ENCODE results near the gene HS1BP3. TPM values are rescaled to one million over a fixed set of nuclear protein-coding genes. Genes with fewer than 3 reads are reported as not detected.

The HS1BP3 gene
- total RNA-seq, 2 experiments from 2014 or later = 10.1 to 10.4 TPM

- ChIA-PET POLR2A (no interaction called here), CTCF (no interaction called here)
- intact Hi-C loops (cut with micrococcal nuclease) = no loop called here
- no peak overlapping the region for H3K4me3 Mint-ChIP-seq
- H3K4me1 Mint-ChIP-seq (ENCODE audit: low read depth) = no peaks in the 10 kb centered on the region
- no peaks in the 10 kb centered on the region for H3K27me3 Mint-ChIP-seq
- H3K36me3 Mint-ChIP-seq = peaks cover 8% of the 10 kb centered on the region
- DNase-seq = no peak
- H3K27ac Mint-ChIP-seq = no peak overlapping the region
- H3K9me3 Mint-ChIP-seq = no peaks in the 10 kb centered on the region
Measured at GRCh38 chr2:20623241-20623640, 27.7 kb downstream of the HS1BP3 start.

- CTCF ChIA-PET = no interaction called here
- Mint-ChIP-seq H3K36me3 (peaks cover 8% of the 10 kb centered on the region), H3K4me1 (ENCODE audit: low read depth) (no peaks in the 10 kb centered on the region), H3K27me3 (no peaks in the 10 kb centered on the region), H3K4me3 (no peak overlapping the region), H3K9me3 (no peaks in the 10 kb centered on the region), H3K27ac (no peak overlapping the region)
- POLR2A ChIA-PET = no interaction called here
- intact Hi-C loops (cut with micrococcal nuclease) = no loop called here
- DNase-seq = no peak
Measured at GRCh38 chr2:20622731-20623130, 28.2 kb downstream of the HS1BP3 start.

DNA sequence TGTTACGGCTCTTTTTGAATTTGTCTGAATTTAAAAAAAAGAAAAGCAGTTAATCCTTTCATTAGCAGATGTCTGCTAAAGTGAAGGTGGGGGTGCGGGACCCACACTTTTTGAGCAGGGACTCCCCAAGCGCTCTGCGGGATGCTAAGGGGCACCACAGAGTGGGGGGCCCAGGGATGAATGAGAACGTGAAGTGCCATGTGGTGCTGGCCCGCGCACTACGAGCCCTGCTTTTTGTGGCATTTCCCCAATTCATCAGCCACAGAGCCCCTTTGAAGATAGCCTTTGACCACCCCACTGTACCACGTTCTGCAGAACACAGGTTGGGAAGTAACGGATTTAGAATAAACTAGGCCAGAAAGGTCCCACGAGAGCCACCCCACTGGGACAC is 28.6 kb downstream of the HS1BP3 start:
- DNase-seq = no peak
- H3K27ac Mint-ChIP-seq = no peak overlapping the region
- intact Hi-C loops (cut with micrococcal nuclease) = no loop called here
- H3K27me3 Mint-ChIP-seq = no peaks in the 10 kb centered on the region
- H3K9me3 Mint-ChIP-seq = no peaks in the 10 kb centered on the region
- H3K36me3 Mint-ChIP-seq = peaks cover 8% of the 10 kb centered on the region
- ChIA-PET CTCF (interaction anchor here (1.2 kb wide), 1 partner anchor 211 kb away, joined by 3 read pairs; no protein-coding TSS in a partner anchor), POLR2A (no interaction called here)
- no peak overlapping the region for H3K4me3 Mint-ChIP-seq
- H3K4me1 Mint-ChIP-seq (ENCODE audit: low read depth) = no peaks in the 10 kb centered on the region

DNA sequence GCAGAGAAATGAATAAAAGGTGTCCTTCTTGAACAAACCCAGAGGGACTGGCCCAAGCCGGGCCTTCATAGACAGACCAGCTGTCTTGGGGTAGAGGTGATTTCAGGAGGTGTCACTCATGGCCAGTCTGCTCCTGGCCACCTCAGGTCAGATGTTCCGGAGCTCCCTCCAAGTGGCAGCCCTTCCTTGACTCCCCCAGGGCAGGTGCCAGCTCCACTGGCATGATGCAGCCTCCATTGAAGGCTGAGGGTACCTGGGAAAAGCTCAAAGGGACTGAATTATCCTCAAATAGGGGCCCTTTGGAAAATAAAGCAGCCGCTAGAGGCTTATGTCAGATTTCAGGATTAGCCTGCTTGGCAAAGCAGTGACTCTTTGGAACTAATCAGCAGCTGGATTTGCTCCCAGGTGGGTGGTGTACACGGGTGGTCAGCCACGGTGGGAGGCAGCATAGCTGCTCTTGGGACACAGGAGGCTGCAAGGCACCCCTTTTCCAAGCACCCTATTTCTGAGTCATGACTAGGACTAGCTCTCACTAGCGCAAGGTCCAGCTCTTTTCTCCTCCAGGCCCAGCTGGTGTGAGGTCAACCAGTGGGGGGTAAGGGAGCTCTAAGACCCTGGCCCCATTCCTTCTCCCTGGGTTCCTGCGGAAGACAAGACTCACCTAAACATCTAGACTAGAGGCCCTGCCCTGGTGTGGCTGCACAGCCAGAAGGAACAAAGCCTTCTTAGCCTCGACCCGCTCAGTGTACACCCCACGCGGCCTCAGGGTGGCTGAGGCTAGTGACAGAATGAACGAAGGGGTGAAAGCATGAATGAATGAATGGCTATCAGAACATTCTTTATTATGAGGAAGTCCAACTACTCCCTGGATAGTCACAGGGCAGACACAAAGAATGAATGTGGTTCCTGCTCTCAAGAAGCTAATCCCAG is 29.3 kb downstream of the HS1BP3 start:
- H3K27me3 Mint-ChIP-seq = no peaks in the 10 kb centered on the region
- H3K36me3 Mint-ChIP-seq = peaks cover 8% of the 10 kb centered on the region
- intact Hi-C loops (cut with micrococcal nuclease) = no loop called here
- POLR2A ChIA-PET = no interaction called here
- no peak overlapping the region for H3K27ac Mint-ChIP-seq
- CTCF ChIA-PET = interaction anchor here (1.2 kb wide), 1 partner anchor 210 kb away, joined by 3 read pairs; no protein-coding TSS in a partner anchor
- no peak overlapping the region for H3K4me3 Mint-ChIP-seq
- DNase-seq = no peak
- H3K4me1 Mint-ChIP-seq (ENCODE audit: low read depth) = no peaks in the 10 kb centered on the region
- no peaks in the 10 kb centered on the region for H3K9me3 Mint-ChIP-seq

DNA sequence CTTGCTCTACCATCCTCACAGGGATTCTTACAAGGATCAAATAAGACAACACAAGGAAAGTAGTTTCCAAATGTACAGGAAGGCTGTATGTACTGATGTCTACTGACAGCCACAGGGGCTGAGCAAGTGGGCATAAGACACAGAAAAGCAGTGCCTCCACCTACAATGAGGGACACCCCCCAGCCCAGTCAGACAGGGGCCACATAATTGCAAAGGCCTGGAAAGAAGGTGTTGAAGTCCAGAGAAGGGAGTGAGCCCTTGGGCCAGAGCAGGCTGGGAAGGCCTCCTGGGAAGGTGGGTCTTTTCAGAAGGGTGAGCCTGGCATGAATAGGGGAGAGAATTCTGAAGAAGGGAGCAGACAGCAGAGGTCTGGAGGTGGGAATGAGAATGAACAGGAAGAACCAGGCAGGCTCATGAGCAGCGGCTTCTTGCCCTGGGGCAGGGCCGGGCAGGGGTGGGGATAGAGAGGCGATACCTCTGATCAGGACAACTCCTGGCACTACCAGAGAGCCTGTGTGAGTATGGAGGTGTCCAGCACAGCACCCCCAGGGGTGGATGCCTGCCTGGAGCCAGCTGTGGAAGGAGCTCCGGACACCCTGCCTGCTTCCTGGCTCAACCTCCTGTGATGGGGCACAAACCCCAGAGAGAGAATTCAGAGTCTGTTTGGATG is 30.1 kb downstream of the HS1BP3 start:
- Mint-ChIP-seq H3K9me3 (no peaks in the 10 kb centered on the region), H3K36me3 (peaks cover 8% of the 10 kb centered on the region), H3K27me3 (no peaks in the 10 kb centered on the region), H3K4me1 (ENCODE audit: low read depth) (no peaks in the 10 kb centered on the region), H3K27ac (no peak overlapping the region), H3K4me3 (no peak overlapping the region)
- no peak for DNase-seq
- ChIA-PET POLR2A (no interaction called here), CTCF (interaction anchor here (1.2 kb wide), 1 partner anchor 209 kb away, joined by 3 read pairs; no protein-coding TSS in a partner anchor)
- intact Hi-C loops (cut with micrococcal nuclease) = no loop called here

DNA sequence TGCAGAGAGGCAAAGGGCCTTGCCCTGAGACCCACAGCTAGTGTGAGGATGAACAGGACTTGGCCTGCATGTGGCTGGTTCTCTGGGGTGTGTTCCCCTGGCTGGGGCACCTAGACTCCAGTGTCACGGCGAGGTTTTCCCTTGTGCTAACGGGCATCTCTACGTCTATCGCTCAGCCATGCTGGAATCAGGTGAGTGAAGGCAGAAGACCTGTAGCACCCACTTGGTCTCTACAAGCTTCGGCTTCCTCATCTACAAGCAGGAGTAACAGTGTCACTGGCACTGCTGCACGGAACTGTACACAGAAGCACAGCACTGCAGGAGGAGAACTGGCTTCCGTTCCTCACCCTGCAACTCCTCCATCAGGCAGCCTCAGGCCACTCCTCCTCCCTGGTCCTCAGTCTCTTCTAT is 30.6 kb downstream of the HS1BP3 start:
- no peak for DNase-seq
- ChIA-PET CTCF (no interaction called here), POLR2A (no interaction called here)
- H3K4me3 Mint-ChIP-seq = no peak overlapping the region
- no peaks in the 10 kb centered on the region for H3K4me1 Mint-ChIP-seq (ENCODE audit: low read depth)
- no peak overlapping the region for H3K27ac Mint-ChIP-seq
- intact Hi-C loops (cut with micrococcal nuclease) = no loop called here
- peaks cover 8% of the 10 kb centered on the region for H3K36me3 Mint-ChIP-seq
- no peaks in the 10 kb centered on the region for H3K9me3 Mint-ChIP-seq
- H3K27me3 Mint-ChIP-seq = no peaks in the 10 kb centered on the region

- ChIA-PET CTCF (no interaction called here), POLR2A (no interaction called here)
- H3K27ac Mint-ChIP-seq = no peak overlapping the region
- H3K4me1 Mint-ChIP-seq (ENCODE audit: low read depth) = no peaks in the 10 kb centered on the region
- no peaks in the 10 kb centered on the region for H3K9me3 Mint-ChIP-seq
- intact Hi-C loops (cut with micrococcal nuclease) = no loop called here
- no peaks in the 10 kb centered on the region for H3K27me3 Mint-ChIP-seq
- H3K36me3 Mint-ChIP-seq = peaks cover 8% of the 10 kb centered on the region
- DNase-seq = no peak
- H3K4me3 Mint-ChIP-seq = no peak overlapping the region
Measured at GRCh38 chr2:20619624-20620024, 31.3 kb downstream of the HS1BP3 start.

DNA sequence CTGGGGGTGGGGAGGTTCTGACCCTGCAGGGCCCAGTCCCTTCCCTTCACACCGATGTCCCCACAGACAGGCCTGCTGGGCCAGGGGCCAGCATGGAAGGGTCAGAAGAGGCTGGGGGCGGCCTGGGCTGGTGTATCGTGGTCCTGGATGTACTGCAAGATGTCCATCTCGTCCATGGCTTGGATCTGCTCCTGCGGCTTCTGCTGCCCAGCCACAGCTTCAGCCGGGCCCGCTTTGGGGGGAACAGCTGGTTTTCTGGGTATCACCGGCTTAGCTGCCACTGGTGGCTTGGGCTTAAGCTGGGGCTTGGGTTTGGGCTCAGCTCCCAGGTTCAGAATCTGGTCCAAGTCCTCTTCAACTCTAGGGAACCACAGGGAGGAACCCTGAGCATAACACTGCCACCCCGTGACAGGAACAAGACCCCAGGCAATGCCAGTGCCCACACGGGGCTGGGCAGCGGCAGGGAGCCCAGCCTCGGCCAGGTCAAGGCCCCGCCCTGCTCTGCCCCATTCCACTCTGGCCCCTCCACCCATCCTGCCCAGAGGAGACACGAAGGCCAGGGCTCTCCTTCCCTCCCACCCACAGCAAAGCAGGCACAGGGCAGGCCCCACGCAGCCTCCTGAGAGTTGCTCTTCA is 31.9 kb downstream of the HS1BP3 start:
- no peaks in the 10 kb centered on the region for H3K27me3 Mint-ChIP-seq
- H3K4me1 Mint-ChIP-seq (ENCODE audit: low read depth) = no peaks in the 10 kb centered on the region
- H3K9me3 Mint-ChIP-seq = no peaks in the 10 kb centered on the region
- H3K27ac Mint-ChIP-seq = no peak overlapping the region
- intact Hi-C loops (cut with micrococcal nuclease) = no loop called here
- ChIA-PET CTCF (no interaction called here), POLR2A (no interaction called here)
- peaks cover 8% of the 10 kb centered on the region for H3K36me3 Mint-ChIP-seq
- DNase-seq = no peak
- no peak overlapping the region for H3K4me3 Mint-ChIP-seq

DNA sequence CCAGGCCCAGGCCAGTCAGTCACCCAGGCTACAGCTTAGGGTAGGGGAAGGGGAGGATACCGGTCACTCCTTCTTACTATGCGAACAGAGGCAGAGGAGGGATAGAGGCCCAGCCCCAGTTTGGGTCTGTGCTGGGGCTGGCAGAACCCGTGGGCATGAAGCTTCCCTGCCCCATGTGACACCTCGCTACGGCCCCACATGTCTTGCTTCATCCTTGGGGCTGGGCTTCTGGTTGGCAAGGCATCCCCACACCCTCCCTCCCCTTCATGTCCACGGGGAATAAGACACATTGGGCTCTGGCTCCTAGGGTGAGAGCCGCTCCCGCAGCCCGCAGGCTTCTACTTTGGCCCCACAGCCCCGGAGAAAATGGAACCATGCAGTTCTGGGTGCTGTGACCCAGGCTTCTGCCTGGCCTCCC is 32.4 kb downstream of the HS1BP3 start:
- no peak overlapping the region for H3K4me3 Mint-ChIP-seq
- peaks cover 8% of the 10 kb centered on the region for H3K36me3 Mint-ChIP-seq
- intact Hi-C loops (cut with micrococcal nuclease) = no loop called here
- H3K9me3 Mint-ChIP-seq = no peaks in the 10 kb centered on the region
- H3K27me3 Mint-ChIP-seq = no peaks in the 10 kb centered on the region
- no peaks in the 10 kb centered on the region for H3K4me1 Mint-ChIP-seq (ENCODE audit: low read depth)
- no peak overlapping the region for H3K27ac Mint-ChIP-seq
- ChIA-PET CTCF (no interaction called here), POLR2A (no interaction called here)
- no peak for DNase-seq

DNA sequence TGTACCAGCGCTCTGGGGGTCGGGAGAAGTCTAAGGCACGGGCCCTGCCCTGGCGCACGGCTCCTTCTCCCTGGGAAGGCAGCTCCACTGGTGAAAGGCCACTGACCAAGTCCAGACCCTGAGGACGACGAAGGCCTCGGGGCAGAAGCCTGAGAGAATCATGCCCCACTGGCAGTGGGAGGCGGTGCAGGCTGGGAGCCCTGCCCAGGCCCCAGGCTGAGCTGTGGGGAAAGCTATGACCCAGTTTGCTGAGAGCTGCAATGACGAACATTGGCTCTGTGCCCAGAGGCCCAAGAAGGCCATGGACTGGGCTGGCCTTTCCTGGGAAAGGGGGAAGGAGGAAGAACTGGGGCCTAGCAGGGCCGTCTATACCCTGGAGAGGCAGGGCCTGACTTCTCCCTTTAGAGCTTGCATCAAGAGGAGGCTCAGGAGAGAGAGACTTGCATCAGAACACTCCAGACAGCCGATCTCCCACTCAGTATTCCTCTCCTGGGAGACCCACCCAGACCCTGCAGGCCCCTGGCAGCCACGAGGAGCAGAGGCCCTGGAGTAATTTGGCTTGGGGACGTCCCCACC is 32.9 kb downstream of the HS1BP3 start:
- intact Hi-C loops (cut with micrococcal nuclease) = no loop called here
- H3K4me1 Mint-ChIP-seq (ENCODE audit: low read depth) = no peaks in the 10 kb centered on the region
- H3K36me3 Mint-ChIP-seq = peaks cover 7% of the 10 kb centered on the region
- POLR2A ChIA-PET = no interaction called here
- no peak for DNase-seq
- H3K4me3 Mint-ChIP-seq = no peak overlapping the region
- CTCF ChIA-PET = no interaction called here
- no peaks in the 10 kb centered on the region for H3K9me3 Mint-ChIP-seq
- no peaks in the 10 kb centered on the region for H3K27me3 Mint-ChIP-seq
- no peak overlapping the region for H3K27ac Mint-ChIP-seq

GRCh38 chr2:20617081-20617575 is 33.8 kb downstream of the HS1BP3 start:
- POLR2A ChIA-PET = no interaction called here
- H3K36me3 Mint-ChIP-seq = peaks cover 3% of the 10 kb centered on the region
- no peak for DNase-seq
- H3K9me3 Mint-ChIP-seq = no peaks in the 10 kb centered on the region
- no peak overlapping the region for H3K27ac Mint-ChIP-seq
- H3K4me3 Mint-ChIP-seq = no peak overlapping the region
- H3K4me1 Mint-ChIP-seq (ENCODE audit: low read depth) = no peaks in the 10 kb centered on the region
- intact Hi-C loops (cut with micrococcal nuclease) = no loop called here
- no peaks in the 10 kb centered on the region for H3K27me3 Mint-ChIP-seq
- CTCF ChIA-PET = no interaction called here

DNA sequence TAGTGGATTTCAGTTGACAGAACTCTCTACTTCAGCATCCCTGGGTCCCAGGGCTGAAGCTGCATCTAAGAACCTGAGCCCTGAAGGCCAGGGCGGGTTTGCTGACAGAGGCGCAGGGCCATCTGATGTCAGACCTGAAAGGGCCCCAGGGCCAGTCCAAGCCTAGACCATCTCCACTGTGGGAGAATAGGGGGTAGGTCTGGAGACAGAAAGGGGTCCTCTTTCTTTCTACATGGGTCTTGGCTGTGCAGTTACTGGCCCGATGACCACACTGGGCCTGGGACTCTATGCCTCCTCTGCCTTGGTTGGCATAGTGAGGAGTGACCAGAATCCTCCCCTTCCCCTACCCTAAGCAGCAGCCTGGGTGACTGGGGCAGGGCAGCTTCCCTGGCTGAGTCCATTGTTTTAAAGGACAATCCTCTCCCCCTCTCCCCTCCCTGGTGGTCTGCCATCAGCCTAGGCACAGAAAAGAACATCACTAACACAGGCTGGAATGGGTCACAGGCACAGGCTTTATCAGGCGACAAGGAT is 34.5 kb downstream of the HS1BP3 start:
- ChIA-PET POLR2A (interaction anchor here (1.5 kb wide), 1 partner anchor 170 kb away, joined by 3 read pairs; the partner anchor contains the start of gene RHOB), CTCF (interaction anchor here (0.7 to 2.4 kb wide), 3 partner anchors 25 to 50 kb away, joined by 3 to 9 read pairs (median 3); partner anchors contain the start of gene HS1BP3)
- intact Hi-C loops (cut with micrococcal nuclease) = no loop called here
- Mint-ChIP-seq H3K4me1 (ENCODE audit: low read depth) (no peaks in the 10 kb centered on the region), H3K9me3 (no peaks in the 10 kb centered on the region), H3K27me3 (no peaks in the 10 kb centered on the region), H3K27ac (no peak overlapping the region), H3K36me3 (peaks cover 3% of the 10 kb centered on the region), H3K4me3 (no peak overlapping the region)
- DNase-seq = no peak
